Psoas muscle (tissue), 8 donors: ENCODE data around the gene STX12. TPM values are rescaled to one million over a fixed set of nuclear protein-coding genes. Genes with fewer than 3 reads are reported as not detected.

Source experiments
- ATAC-seq, 4 donors: fragments of 200-7000 bp; cut with Tn5 transposase; one replicate each; pipeline ENCODE4 v1.9.1; 2020; ENCODE audit warnings: moderate library complexity in 3 of 4, mild to moderate bottlenecking in 2 of 4
- DNase-seq, 2 donors: peaks; one replicate each; pipeline ENCODE4 v3.0.0-alpha.2; 2020
- H3K27ac ChIP-seq: fragments of 200-600 bp; one replicate; pipeline ENCODE4 v1.8.0; 2022
- H3K27me3 ChIP-seq, 3 donors: fragments of 200-600 bp in 1 of 3; one replicate each; pipeline versions ENCODE4 v1.6.1 to v1.8.0; 2013 to 2022; ENCODE audit warnings: low read length in 2 of 3, mild to moderate bottlenecking in 2 of 3, moderate library complexity in 1 of 3; ENCODE audit not compliant: insufficient read depth in 3 of 3
- H3K36me3 ChIP-seq, 2 donors: fragments of 200-600 bp in 1 of 2; one replicate each; pipeline versions ENCODE4 v1.6.1 to v1.8.0; 2013 to 2022; ENCODE audit warnings: low read depth in 1 of 2, mild to moderate bottlenecking in 1 of 2, moderate library complexity in 1 of 2; ENCODE audit not compliant: insufficient read depth in 1 of 2
- H3K4me1 ChIP-seq: fragments of 200-600 bp; one replicate; pipeline ENCODE4 v1.8.0; 2022
- H3K4me3 ChIP-seq: fragments of 200-600 bp; one replicate; pipeline ENCODE4 v1.8.0; 2022; ENCODE audit warnings: mild to moderate bottlenecking
- H3K9me3 ChIP-seq: fragments of 200-600 bp; one replicate; pipeline ENCODE4 v1.8.0; 2022
- CTCF ChIP-seq: fragments of 200-600 bp; IDR thresholded peaks from one replicate; pipeline ENCODE4 v1.8.0; 2022; ENCODE audit warnings: antibody characterized with exemption
- WGBS, 3 donors: extraction: QIAGEN DNeasy Blood & Tissue Kit; methylation state at CpG; one replicate each; pipeline versions ENCODE4 v1.1.6 to v1.1.7; 2013; 5-methylcytosine and 5-hydroxymethylcytosine counted together
- intact Hi-C, 2 donors: fragments of 100-400 bp; cut with DNase I; formaldehyde crosslinking; loops; one replicate each; pipeline versions ENCODE4 v1.11.0 to v1.14.2; 2022
- polyA plus RNA-seq, 3 donors: library from polyadenylated mRNA; stranded (reverse); fragments of 200-250 nt; gene quantifications; one replicate each; pipeline ENCODE4 v1.2.3, GENCODE V29; 2013
- total RNA-seq, 4 donors: library from RNA; stranded (reverse); fragmentation: NEBNext Ultra II Directional in 2 of 4; extraction: Animal tissue kit (Norgen Biotek cat#: 25700) in 2 of 4; gene quantifications; one replicate each; pipeline versions ENCODE4 v1.2.1 to v1.2.4, GENCODE V29; 2021 to 2023
- donor health status: healthy with polysubstance abuse.
- donor health status: DM: no; HTN: no; CAD: no; lungs with moderate emphysema.
- donor health status: Bipolar disorder and iron deficiency.
- donor health status: healthy.
- donor health status: DM: yes; HTN: yes; CAD: no.
- donor health status: DM: no; HTN: no; CAD: no.
- donor health status: DM: no; HTN: no; CAD: no.
- donor health status: DM: yes; HTN: yes; CAD: no.

STX12 gene
- total and polyA plus RNA-seq, 7 donors, result 14.5 to 33.6 (median 24.7) TPM

- H3K4me1 ChIP-seq, result peaks cover 22% of the 10 kb centered on the region
- H3K4me3 ChIP-seq, result no peak overlapping the region
- no peak for TF ChIP-seq CTCF
- WGBS, 3 donors, result 90 to 91% (median 91%) methylated on average over 3 of the region's 3 CpGs
- H3K9me3 ChIP-seq, result no peaks in the 10 kb centered on the region
- H3K36me3 ChIP-seq, result peaks cover 0 to 16% of the 10 kb centered on the region in 2 donors
- no peak for DNase-seq
- no peak for ATAC-seq
- intact Hi-C loops, result no loop called here
- no peak overlapping the region for H3K27ac ChIP-seq
- no peaks in the 10 kb centered on the region for H3K27me3 ChIP-seq
Observed at GRCh38 chr1:27778056-27778455, 5.0 kb downstream of the STX12 start.

GRCh38 chr1:27779122-27779521 lies 6.1 kb downstream of the STX12 start:
- no peak for TF ChIP-seq CTCF
- Histone ChIP-seq H3K9me3 (no peaks in the 10 kb centered on the region), H3K27me3 (no peaks in the 10 kb centered on the region), H3K36me3 (peaks cover 0 to 16% of the 10 kb centered on the region in 2 donors), H3K27ac (no peak overlapping the region), H3K4me1 (peaks cover 18% of the 10 kb centered on the region), H3K4me3 (no peak overlapping the region)
- DNase-seq, result no peak
- 83 to 86% (median 84%) methylated on average over 4 of the region's 4 CpGs for WGBS, 3 donors
- no peak for ATAC-seq
- intact Hi-C loops, result no loop called here

- no peaks in the 10 kb centered on the region for H3K9me3 ChIP-seq
- peaks cover 10% of the 10 kb centered on the region for H3K4me1 ChIP-seq
- 75 to 88% (median 87%) methylated on average over 3 of the region's 3 CpGs for WGBS, 3 donors
- ATAC-seq (no peak), DNase-seq (no peak)
- intact Hi-C loops, result no loop called here
- no peaks in the 10 kb centered on the region for H3K27me3 ChIP-seq
- no peak overlapping the region for H3K4me3 ChIP-seq
- no peak for TF ChIP-seq CTCF
- no peaks in the 10 kb centered on the region for H3K36me3 ChIP-seq
- no peak overlapping the region for H3K27ac ChIP-seq
Observed at GRCh38 chr1:27782950-27783349, 9.9 kb downstream of the STX12 start.

- no peak overlapping the region for H3K4me3 ChIP-seq
- H3K9me3 ChIP-seq, result no peaks in the 10 kb centered on the region
- no peak overlapping the region for H3K27ac ChIP-seq
- peaks cover 28% of the 10 kb centered on the region for H3K4me1 ChIP-seq
- no peaks in the 10 kb centered on the region for H3K27me3 ChIP-seq
- no peak for TF ChIP-seq CTCF
- 97 to 100% (median 99%) methylated on average over 1 of the region's 1 CpG for WGBS, 3 donors
- no peak for DNase-seq
- H3K36me3 ChIP-seq, result peaks cover 0 to under 1% of the 10 kb centered on the region in 2 donors
- intact Hi-C loops, result no loop called here
- no peak for ATAC-seq
Observed at GRCh38 chr1:27784700-27785099, 11.7 kb downstream of the STX12 start.

GRCh38 chr1:27785781-27786455 lies 12.9 kb downstream of the STX12 start:
- ATAC-seq (no peak), DNase-seq (no peak)
- no peaks in the 10 kb centered on the region for H3K9me3 ChIP-seq
- TF ChIP-seq CTCF, result no peak
- intact Hi-C loops, result no loop called here
- H3K4me1 ChIP-seq, result peaks cover 35% of the 10 kb centered on the region
- no peak overlapping the region for H3K27ac ChIP-seq
- peaks cover 0 to 13% of the 10 kb centered on the region in 2 donors for H3K36me3 ChIP-seq
- H3K27me3 ChIP-seq, result no peaks in the 10 kb centered on the region
- no peak overlapping the region for H3K4me3 ChIP-seq
